ENCODE results near the gene CRACDL.
"Not testable (repeated sequence)": the region's sequence is repeated elsewhere in the genome, so short reads cannot be mapped to it uniquely, and the experiment has no call there.

Gene CRACDL

DNA sequence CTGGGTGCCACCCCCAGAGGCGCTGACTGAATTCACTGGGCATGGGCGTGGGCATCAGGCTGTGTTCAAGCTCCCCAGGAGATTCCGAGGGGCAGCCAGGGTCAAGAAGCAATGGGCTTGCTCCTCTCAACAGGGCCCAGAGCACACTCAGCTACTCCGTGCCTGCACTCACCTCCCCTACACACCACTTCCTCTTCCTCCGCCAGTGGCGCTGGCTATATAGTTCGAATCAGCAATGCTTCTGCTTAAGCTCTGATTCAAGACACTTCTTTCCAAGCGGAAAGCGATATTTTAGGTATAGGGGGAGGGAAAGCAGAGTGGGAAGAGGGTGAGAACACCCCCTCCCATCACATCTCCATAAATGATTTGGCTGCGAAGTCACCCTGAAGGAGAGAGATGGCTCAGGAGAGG, 42.1 kb downstream of the CRACDL start:
- Histone ChIP-seq H3K4me1 (ENCODE audit: control insufficient read depth, insufficient read depth, low read length) (no peaks in the 10 kb centered on the region), H3K4me3 (ENCODE audit: low read depth, low read length) (no peak overlapping the region), H3K36me3 (ENCODE audit: control insufficient read depth, insufficient read depth, low read length) (no peaks in the 10 kb centered on the region), H3K9me3 (ENCODE audit: control insufficient read depth, insufficient read depth, low read length) (no peaks in the 10 kb centered on the region), H3K27me3 (ENCODE audit: control insufficient read depth, insufficient read depth, low read length) (no peaks in the 10 kb centered on the region), H3K9ac (ENCODE audit: low read depth, low read length) (no peak overlapping the region)

GRCh38 chr2:98892871-98893270, 43.2 kb downstream of the CRACDL start:
- Histone ChIP-seq H3K4me1 (ENCODE audit: control insufficient read depth, insufficient read depth, low read length) (no peaks in the 10 kb centered on the region), H3K4me3 (ENCODE audit: low read depth, low read length) (no peak overlapping the region), H3K36me3 (ENCODE audit: control insufficient read depth, insufficient read depth, low read length) (no peaks in the 10 kb centered on the region), H3K9ac (ENCODE audit: low read depth, low read length) (no peak overlapping the region), H3K9me3 (ENCODE audit: control insufficient read depth, insufficient read depth, low read length) (no peaks in the 10 kb centered on the region), H3K27me3 (ENCODE audit: control insufficient read depth, insufficient read depth, low read length) (no peaks in the 10 kb centered on the region)

DNA sequence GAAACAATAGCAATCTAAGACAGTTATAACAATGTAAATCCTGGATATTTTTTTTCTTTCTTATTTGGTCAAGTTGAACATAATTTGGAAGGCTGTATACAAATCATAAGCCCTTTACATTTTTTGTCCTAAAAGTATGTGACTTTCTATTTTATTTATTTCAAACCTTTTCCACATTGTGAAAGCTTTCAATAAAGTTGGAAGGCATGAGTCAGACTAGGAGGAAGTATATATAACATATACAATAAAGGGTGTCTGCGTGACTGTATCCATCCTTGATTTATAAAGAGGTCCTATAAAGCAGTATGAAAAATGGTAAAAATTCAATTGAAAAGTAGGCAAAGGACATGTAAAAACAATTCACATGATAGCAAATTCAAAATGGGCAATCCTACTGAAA, 44.4 kb downstream of the CRACDL start:
- Histone ChIP-seq H3K4me3 (ENCODE audit: low read depth, low read length) (no peak overlapping the region), H3K9ac (ENCODE audit: low read depth, low read length) (no peak overlapping the region), H3K4me1 (ENCODE audit: control insufficient read depth, insufficient read depth, low read length) (no peaks in the 10 kb centered on the region), H3K36me3 (ENCODE audit: control insufficient read depth, insufficient read depth, low read length) (no peaks in the 10 kb centered on the region), H3K27me3 (ENCODE audit: control insufficient read depth, insufficient read depth, low read length) (no peaks in the 10 kb centered on the region), H3K9me3 (ENCODE audit: control insufficient read depth, insufficient read depth, low read length) (no peaks in the 10 kb centered on the region)

DNA sequence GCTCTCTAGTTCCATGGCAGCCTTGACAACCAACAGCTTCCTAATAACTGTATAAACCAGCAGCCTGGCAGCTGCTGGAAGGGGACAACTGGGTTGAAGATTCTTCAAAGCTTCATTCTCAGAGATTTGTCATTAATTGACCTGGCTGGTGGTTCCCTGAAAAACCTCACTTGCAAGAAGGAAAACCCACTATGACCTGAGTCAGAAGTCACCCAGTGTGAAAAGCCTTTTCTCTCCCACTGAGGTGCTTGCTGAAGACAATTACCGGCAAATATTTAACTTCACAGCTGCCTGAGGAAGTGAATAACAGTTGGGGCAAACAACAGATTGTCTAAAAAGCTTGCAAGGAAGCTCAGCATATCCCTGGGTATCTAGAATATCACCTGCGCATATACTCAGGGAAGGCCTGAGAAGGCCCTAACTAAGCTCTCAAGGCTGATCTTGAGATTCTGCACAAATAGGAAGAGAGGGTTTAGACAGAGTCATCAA, 49.9 kb downstream of the CRACDL start:
- Histone ChIP-seq H3K4me3 (ENCODE audit: low read depth, low read length) (no peak overlapping the region), H3K36me3 (ENCODE audit: control insufficient read depth, insufficient read depth, low read length) (no peaks in the 10 kb centered on the region), H3K27me3 (ENCODE audit: control insufficient read depth, insufficient read depth, low read length) (no peaks in the 10 kb centered on the region), H3K9me3 (ENCODE audit: control insufficient read depth, insufficient read depth, low read length) (no peaks in the 10 kb centered on the region), H3K9ac (ENCODE audit: low read depth, low read length) (no peak overlapping the region), H3K4me1 (ENCODE audit: control insufficient read depth, insufficient read depth, low read length) (no peaks in the 10 kb centered on the region)

- no peaks in the 10 kb centered on the region for H3K27me3 ChIP-seq (ENCODE audit: control insufficient read depth, insufficient read depth, low read length)
- no peaks in the 10 kb centered on the region for H3K9me3 ChIP-seq (ENCODE audit: control insufficient read depth, insufficient read depth, low read length)
- no peak overlapping the region for H3K9ac ChIP-seq (ENCODE audit: low read depth, low read length)
- no peak overlapping the region for H3K4me3 ChIP-seq (ENCODE audit: low read depth, low read length)
- no peaks in the 10 kb centered on the region for H3K36me3 ChIP-seq (ENCODE audit: control insufficient read depth, insufficient read depth, low read length)
- H3K4me1 ChIP-seq (ENCODE audit: control insufficient read depth, insufficient read depth, low read length): no peaks in the 10 kb centered on the region
These were observed 51.4 kb downstream of the CRACDL start for GRCh38 chr2:98884658-98885057.

GRCh38 chr2:98883780-98884211, 52.2 kb downstream of the CRACDL start:
- Histone ChIP-seq H3K4me1 (ENCODE audit: control insufficient read depth, insufficient read depth, low read length) (no peaks in the 10 kb centered on the region), H3K36me3 (ENCODE audit: control insufficient read depth, insufficient read depth, low read length) (no peaks in the 10 kb centered on the region), H3K27me3 (ENCODE audit: control insufficient read depth, insufficient read depth, low read length) (no peaks in the 10 kb centered on the region), H3K9me3 (ENCODE audit: control insufficient read depth, insufficient read depth, low read length) (no peaks in the 10 kb centered on the region), H3K4me3 (ENCODE audit: low read depth, low read length) (no peak overlapping the region), H3K9ac (ENCODE audit: low read depth, low read length) (no peak overlapping the region)

- no peaks in the 10 kb centered on the region for H3K4me1 ChIP-seq (ENCODE audit: control insufficient read depth, insufficient read depth, low read length)
- H3K4me3 ChIP-seq (ENCODE audit: low read depth, low read length): no peak overlapping the region
- H3K9me3 ChIP-seq (ENCODE audit: control insufficient read depth, insufficient read depth, low read length): no peaks in the 10 kb centered on the region
- H3K27me3 ChIP-seq (ENCODE audit: control insufficient read depth, insufficient read depth, low read length): no peaks in the 10 kb centered on the region
- no peak overlapping the region for H3K9ac ChIP-seq (ENCODE audit: low read depth, low read length)
- no peaks in the 10 kb centered on the region for H3K36me3 ChIP-seq (ENCODE audit: control insufficient read depth, insufficient read depth, low read length)
These were observed 52.9 kb downstream of the CRACDL start for GRCh38 chr2:98882971-98883779.

GRCh38 chr2:98882368-98882767, 53.7 kb downstream of the CRACDL start:
- Histone ChIP-seq H3K27me3 (ENCODE audit: control insufficient read depth, insufficient read depth, low read length) (no peaks in the 10 kb centered on the region), H3K9ac (ENCODE audit: low read depth, low read length) (no peak overlapping the region), H3K9me3 (ENCODE audit: control insufficient read depth, insufficient read depth, low read length) (no peaks in the 10 kb centered on the region), H3K4me3 (ENCODE audit: low read depth, low read length) (no peak overlapping the region), H3K36me3 (ENCODE audit: control insufficient read depth, insufficient read depth, low read length) (no peaks in the 10 kb centered on the region), H3K4me1 (ENCODE audit: control insufficient read depth, insufficient read depth, low read length) (no peaks in the 10 kb centered on the region)

- Histone ChIP-seq H3K9ac (ENCODE audit: low read depth, low read length) (no peak overlapping the region), H3K27me3 (ENCODE audit: control insufficient read depth, insufficient read depth, low read length) (no peaks in the 10 kb centered on the region), H3K9me3 (ENCODE audit: control insufficient read depth, insufficient read depth, low read length) (no peaks in the 10 kb centered on the region), H3K4me3 (ENCODE audit: low read depth, low read length) (no peak overlapping the region), H3K36me3 (ENCODE audit: control insufficient read depth, insufficient read depth, low read length) (no peaks in the 10 kb centered on the region), H3K4me1 (ENCODE audit: control insufficient read depth, insufficient read depth, low read length) (no peaks in the 10 kb centered on the region)
These were observed 54.8 kb downstream of the CRACDL start for GRCh38 chr2:98881153-98881650.

- Histone ChIP-seq H3K9me3 (ENCODE audit: control insufficient read depth, insufficient read depth, low read length) (no peaks in the 10 kb centered on the region), H3K4me1 (ENCODE audit: control insufficient read depth, insufficient read depth, low read length) (no peaks in the 10 kb centered on the region), H3K36me3 (ENCODE audit: control insufficient read depth, insufficient read depth, low read length) (no peaks in the 10 kb centered on the region), H3K4me3 (ENCODE audit: low read depth, low read length) (no peak overlapping the region), H3K9ac (ENCODE audit: low read depth, low read length) (no peak overlapping the region), H3K27me3 (ENCODE audit: control insufficient read depth, insufficient read depth, low read length) (no peaks in the 10 kb centered on the region)
These were observed 55.5 kb downstream of the CRACDL start for GRCh38 chr2:98880266-98881152.

DNA sequence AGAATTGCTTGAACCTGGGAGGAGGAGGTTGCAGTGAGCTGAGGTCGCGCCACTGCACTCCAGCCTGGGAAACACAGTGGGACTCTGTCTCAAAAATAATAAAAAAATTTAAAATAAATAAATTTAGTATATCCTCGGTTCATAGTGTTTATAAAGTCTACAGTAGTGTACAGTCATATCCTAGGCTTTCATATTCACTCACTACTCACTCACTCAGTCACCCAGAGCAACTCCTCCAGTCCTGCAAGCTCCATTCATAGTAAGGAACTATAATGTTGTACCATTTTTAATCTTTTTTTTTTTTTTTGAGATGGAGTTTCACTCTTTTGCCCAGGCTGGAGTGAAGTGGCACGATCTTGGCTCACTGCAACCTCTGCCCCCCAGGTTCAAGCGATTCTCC, 58.4 kb downstream of the CRACDL start:
- not testable (repeated sequence) for H3K36me3 ChIP-seq (ENCODE audit: control insufficient read depth, insufficient read depth, low read length); H3K9me3 ChIP-seq (ENCODE audit: control insufficient read depth, insufficient read depth, low read length); H3K9ac ChIP-seq (ENCODE audit: low read depth, low read length); H3K4me3 ChIP-seq (ENCODE audit: low read depth, low read length); H3K27me3 ChIP-seq (ENCODE audit: control insufficient read depth, insufficient read depth, low read length); H3K4me1 ChIP-seq (ENCODE audit: control insufficient read depth, insufficient read depth, low read length)

All from iPS-15b (cell line).